CD4-positive, alpha-beta T cell treated with Interleukin-12 subunit alpha and Interleukin-12 subunit beta, for 1 hour (primary cell): ENCODE results near the gene DCTD.

Source experiments
- DNase-seq: peaks from one replicate; pipeline ENCODE4 v3.0.0-alpha.2; 2020

Gene DCTD

DNA sequence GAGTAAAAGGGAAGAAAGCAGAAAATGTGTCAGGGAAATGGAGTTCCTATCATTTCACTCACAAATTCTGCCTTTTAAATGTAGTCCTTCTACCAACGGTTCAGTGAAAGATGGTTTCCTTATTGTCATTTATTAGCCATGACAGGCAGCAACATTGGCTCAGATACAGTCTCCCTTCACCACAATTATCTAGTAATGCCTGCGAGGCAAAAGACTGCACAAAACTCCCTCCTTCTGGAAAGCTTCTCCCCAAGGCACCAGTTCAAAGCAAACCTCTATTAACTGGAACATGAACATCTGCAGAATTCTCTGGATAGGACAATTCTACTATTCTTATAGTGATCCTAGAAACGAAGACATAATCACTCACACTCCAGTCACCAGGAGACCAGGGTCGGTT is 28.3 kb downstream of the DCTD start:
- no peak for DNase-seq

DNA sequence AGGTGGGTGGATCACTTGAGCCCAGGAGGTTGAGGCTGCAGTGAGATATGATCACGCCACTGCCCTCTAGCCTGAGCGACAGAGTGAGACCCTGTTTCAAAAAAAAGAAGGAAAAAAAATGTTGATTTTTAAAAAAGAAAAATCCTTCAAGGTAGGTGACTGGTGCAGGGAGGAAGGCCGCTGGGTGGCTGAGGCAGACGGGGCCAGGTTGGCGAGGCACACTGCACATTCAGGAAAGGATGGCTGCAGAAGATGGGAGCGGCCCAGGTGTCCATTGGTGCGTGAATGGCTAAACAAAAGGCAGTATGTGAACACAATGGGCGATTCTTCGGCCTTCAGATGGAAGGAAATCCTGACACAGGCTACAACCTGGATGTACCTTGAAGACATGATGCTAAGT is 30.4 kb downstream of the DCTD start:
- no peak for DNase-seq

DNA sequence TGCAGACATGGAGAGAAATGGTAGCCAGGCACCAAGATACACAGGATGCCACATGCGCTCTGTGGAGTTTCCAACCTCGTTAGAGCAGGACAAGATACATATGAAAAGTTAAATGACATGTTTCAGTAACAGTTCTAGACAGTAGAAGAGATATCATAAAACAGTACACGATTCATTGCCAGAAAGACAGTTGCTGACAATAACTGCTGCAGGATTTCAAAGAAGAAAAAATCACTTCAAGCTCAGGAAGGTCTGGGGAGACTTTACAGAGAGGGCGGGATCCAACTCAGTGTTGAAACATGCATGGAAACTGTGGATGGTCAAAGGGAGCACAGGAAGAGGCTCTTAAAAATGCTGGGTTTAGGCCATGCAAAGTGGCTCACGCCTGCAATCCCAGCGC is 31.0 kb downstream of the DCTD start:
- DNase-seq = no peak

DNA sequence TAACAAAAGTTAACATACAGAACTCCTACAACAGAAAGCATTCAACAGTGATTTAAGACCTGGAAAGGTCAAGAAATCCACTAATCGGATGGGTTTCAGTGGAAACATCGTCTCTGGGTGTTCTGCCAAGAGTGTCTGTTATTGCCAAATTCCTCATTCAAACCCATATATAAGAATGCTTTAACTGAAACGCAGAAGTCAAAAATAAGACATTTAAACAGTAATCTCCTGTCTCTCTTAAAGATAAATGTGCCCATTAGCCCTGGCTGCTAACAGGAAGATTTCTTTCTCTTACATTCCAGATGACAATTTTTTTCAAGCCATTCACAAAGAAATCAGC is 31.5 kb downstream of the DCTD start:
- DNase-seq = no peak

DNA sequence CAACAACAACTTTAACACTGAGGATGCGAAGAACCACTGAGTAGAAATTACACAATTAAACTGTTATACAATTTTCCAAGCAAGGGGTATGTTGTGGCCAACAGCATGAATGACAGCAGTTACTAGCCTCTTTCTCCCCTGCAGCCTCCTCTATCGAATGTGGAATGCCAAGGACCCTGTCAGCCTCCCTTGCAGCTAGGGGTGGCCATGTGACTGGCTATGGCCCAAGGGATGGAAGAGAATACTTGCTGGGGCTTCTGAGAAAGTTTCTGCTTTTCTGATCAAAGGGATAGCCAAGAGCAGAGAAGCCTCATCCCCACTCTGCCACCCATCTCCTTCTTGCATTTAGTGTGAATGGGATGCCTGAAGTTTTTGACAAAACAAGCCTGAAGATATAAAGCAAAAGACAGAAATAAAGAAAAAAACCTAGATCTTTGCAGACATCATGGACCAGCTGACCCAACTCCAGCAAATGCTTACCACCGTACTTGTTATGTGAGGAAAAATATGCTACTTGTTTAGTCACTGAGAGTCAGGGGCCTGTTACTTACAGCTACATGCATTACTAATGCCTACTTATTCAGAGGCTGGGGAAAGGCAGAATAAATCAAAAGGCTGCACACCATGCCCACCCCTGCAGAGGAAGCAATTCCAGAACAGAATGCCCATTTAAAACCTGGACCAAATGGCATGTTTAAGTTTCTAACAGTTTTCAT is 32.0 kb downstream of the DCTD start:
- DNase-seq = no peak

DNA sequence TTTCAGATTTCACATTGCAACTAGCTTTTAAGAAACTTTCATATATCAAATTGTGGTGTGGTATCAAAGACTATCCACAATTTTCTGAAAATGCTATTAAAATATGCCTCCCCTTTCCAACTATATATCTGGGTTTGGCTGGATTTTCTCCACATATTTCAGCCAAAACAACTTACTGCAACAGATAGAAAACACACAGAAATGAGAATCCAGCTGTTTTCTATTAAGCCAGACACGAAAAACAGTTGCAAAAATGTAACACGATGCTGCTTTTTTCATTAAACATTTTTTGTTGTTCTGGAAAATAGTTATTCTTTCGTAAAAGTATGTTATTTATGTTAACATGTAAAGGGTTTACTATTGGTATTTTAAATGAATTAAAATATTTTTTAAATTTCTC is 33.1 kb downstream of the DCTD start:
- no peak for DNase-seq

DNA sequence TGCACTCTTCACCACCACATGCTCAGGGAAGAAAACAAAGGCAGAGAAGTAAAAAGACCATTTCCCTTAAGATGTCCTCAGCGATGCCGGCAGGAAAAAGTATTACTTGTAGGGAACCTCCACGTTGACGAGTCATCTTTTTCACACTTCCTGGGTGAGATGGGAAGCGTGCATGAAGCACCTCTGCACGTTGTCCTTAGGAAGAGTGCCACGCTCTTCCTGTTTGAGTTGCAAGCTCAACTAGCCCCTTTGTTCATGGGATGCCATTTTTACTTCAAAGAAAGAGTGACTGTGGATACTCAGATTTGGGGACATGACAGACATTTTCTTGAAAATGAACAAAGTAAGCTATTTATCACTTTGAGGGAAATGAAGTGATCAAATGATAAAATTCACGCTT is 33.8 kb downstream of the DCTD start:
- DNase-seq = no peak

DNA sequence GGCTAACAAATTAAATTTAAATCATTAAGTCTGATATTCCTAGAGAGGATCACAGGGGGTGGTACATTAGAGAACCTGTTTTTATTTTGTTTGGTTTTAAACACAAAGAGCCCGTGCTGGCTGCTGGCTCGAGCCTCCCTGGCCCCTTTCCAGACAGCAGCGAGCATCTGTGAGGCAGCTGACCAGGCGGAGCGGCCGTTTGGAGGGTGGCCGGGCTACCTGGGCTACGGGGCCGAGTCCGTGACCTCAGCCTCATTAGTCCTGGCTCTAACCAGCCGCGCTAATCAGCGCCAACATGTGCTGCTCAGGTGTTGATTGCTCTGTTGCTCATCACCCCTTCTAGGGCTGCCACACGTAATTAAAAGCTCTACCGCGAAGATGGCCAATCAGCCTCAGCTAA is 35.3 kb downstream of the DCTD start:
- DNase-seq = no peak

DNA sequence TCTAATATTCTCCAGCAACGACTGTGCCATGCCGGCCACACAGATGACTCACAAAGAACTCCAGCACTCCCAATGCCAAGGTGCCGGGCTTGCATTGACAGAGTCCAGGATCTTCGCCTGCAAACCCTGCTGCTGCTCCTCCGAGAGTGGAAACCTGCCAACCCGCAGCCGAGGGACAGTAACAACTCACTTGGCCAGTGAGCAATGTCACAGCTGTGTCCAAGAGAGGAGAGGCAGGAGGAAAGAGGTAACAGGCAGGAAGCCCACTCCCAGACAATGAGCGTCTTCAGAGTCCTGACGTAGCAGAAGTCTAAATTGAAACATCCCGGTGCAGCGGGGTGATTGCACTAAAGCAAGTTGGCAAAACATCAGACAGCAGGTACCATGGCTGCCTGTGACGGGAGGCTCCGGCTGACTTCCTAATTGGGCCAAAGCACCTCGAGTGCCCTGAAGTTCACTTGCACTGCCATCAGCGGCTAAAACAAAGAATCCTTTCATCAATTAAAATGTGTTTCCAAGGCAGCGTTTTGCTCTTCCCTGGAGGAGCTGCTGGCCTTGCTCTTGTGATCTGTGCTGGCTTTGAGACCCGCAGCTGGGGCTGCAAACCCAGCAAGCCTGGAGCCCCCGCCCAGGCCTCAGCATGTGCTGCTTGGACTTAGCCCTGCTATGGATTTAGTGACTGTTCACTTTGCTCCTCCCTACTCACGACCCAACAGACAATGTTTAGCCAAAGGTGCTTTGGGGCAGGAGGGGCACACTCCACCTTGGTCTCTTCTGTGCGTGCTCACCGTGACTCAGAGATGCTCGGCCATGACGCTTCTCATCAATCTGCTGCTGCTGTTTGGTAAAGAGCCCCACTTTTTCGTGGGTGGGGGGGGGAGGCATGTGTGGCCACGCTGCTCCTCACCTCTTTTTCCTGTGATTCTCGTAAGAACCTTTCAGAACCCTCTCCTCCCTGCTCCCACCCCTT is 36.5 kb downstream of the DCTD start:
- DNase-seq = no peak

DNA sequence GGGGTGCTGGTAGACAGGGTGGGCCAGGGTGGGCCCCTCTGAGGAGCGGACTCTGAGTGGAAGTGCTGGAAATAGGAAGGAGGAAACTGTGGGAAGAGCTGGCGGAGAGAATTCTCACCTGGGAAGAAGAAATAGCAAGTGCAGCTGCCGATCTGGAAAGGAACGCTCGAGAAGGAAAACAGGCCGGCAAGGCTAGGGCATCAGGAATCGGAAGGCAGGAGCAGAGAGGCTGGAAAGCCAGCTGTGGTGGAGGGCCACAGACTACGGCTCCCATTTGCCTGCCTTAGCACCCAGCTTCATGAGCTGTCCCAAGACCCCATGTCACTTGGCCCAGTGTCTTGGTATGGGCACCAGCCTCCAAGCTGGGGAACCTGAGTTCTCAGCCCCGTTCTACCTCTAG is 37.3 kb downstream of the DCTD start:
- no peak for DNase-seq

DNA sequence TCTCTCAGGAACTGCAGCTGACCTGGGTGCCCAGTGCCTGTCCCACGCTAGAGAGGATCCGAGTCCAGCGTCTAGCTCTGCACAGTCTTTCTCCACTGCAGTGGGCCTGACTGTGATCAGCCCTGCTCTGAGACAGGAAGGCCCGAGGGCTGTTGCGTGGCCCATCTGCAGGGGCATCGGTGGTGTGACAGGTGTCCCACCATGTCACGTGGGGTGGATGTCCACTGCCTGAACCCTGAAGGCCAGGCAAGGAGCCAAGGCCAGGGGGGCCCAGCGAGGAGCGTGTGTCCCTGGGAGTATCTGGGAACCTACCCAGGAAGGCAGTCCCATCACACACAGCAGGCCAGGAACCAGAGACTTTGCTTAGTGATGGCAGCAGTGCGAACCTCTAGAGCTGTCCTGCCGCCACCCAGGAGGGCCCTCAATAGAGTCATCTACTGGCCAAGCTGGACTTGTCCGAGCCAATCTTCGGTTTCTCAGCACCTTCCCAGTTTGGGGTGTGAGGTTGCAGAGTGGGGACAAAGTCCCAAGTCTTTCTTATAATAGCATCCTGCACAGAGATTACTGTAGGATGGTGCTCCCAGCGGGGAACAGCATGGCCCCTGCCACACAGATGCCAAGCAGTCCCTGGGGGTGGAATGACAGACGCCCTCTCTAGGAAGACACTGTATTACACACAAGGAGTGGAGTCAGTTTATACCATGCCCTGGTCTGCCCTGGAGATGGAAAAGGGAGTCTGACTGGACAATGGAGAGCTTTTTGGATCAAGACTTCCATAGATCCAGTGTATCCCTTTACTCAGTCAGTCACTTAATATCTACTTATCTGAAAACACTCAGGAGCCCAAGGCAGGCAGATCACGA is 38.3 kb downstream of the DCTD start:
- DNase-seq = no peak

DNA sequence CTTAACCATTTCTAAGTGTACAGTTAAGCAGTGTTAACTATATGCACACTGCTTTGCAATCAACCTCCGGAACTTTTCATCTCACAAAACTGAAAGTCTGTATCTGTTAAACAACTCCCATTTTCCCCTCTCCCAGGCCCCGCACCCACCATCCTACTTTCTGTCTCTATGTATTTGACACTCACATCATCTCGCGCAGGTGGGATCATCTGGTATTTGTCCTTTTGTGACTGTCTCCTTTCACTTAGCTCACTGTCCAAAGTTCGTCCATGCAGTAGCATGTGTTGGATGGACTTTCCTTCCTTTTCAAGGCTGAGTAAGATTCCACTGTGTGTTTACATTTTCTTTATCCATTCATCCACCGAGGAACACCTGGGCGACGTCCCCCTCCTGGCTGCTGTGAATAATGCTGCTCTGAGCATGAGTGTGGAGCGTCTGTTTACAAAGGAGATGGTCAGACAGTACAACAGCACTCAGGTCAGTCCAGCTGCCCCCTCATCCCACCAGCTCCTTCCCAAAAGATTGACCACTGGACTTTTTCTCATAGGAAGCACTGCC is 39.8 kb downstream of the DCTD start:
- DNase-seq = no peak

DNA sequence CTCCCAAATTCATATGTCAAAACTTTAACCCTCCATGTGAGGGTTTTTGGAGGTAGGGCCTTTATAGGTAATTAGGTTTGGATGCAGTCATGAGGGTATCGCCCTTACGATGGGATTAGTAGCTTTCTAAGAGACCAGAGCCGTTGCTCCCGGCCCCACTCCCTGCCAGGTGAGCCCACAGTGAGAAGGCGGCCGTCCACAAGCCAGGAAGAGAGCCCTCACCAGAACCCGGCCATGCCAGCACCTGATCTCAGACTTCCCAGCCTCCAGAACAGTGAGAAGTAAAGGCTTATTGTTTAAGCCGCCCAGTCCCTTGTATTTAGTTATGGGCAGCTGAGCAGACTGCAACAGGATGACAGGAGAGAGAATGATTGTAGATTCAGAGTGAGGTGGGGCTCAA is 40.8 kb downstream of the DCTD start:
- no peak for DNase-seq

DNA sequence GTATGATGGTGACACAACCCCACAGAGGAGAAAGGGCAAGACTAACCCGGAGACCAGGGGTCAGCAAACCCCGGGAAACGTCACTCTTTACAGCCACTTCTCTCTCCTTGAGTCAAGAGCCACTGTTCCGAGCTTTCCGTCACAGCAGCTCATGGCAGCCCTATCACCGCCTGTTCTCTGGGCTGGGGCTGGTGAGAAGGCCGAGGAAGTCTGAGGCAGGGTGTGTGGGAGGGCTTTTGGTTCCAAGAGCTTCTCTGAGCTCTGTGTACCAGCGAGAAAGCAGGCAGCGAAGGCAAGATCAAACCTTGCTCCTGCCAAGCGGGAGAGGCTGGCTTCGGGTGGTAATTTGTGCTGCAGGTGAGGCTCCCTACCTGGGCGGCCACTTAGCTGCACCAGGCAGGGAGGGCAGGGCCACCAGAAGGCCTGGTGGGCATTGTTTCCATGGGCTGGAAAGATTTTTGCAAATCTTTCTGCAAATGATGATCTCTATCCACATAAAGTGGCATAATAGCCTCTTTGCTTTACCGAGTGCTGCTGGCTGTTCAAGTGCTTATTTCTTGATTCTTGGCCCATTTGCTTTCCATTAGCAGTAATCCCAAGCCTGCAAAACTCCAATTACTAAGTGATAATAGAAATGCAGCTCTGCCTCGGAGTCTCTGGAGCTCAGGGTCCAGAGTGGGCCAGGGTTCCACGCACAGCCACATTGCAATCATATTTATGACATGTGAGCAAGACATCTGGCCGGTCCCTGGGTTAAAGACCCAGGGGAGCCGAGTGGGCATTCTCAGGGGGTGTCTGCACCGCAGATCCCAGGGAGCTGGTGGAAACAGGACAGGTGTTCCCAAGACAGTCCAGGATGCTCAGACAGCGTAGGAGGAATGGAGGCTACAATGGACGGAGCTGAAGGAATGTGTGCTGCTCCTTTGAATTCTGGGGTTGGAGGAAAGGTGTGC is 41.5 kb downstream of the DCTD start:
- DNase-seq = no peak

DNA sequence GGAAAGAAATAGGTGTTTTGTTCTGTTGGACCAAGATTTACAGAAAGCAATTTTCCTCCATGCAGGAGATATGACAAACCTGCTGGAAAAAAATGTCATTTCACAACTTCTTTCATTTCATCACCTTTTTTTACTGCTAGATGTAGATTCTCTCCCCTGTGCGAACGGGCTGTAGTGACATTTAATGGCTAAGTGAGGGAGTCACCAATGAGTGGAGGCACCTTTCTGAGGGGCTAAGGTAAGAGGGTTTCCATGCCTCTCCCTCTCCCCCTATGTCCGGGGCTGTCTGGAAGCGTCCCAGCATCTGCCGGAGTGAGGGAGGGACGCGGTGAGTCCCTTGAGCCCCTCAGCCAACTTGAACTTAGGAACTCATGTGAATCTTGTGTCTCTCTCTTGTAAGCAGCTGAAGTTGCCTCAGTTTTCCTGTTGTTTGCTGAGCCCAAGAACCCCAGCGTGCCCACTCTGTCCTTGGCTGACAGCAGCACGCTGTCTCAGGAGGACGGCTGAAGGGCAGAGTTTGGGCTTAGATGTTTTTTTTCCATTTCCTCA is 42.3 kb downstream of the DCTD start:
- DNase-seq = no peak

DNA sequence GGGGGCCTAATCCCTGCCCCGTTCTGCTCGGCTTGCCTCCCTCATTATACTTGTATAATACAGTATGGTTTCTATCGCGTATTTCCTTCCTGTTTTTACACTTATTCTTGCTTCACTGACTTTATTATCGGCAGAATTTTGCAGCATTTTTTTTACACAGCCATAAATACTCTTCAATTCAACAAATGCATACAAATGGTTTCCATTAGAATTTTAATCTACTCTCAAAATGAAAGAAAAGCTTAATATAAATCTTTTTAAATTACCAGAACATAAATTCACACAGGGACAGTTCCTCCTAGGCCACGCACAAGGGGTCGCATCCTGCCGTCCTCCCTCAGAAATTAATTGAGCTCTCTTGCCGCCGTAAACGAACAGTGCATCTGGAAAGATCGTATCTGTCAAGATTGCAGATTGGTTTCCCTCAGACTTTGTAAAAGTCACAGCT is 42.9 kb downstream of the DCTD start:
- DNase-seq = no peak

DNA sequence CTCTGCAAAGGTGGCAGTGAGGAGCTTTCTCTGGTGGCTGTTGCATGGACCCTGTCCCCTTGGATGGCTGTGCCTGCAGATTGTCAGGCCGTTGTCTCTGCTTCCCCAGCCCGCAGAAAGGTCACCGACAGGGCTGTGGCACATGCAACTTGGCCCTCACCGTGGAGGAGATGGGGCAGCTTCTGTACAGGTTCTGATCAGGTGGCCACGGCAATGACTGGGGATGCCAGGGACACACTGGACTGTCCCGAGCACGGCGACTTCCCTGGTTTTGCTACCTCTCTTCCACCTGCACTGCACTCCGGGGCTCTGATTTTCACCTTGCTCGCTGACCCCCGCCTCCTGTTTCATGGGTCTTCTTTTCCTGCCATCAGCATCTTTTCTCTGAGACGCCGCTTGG is 43.5 kb downstream of the DCTD start:
- DNase-seq = no peak

DNA sequence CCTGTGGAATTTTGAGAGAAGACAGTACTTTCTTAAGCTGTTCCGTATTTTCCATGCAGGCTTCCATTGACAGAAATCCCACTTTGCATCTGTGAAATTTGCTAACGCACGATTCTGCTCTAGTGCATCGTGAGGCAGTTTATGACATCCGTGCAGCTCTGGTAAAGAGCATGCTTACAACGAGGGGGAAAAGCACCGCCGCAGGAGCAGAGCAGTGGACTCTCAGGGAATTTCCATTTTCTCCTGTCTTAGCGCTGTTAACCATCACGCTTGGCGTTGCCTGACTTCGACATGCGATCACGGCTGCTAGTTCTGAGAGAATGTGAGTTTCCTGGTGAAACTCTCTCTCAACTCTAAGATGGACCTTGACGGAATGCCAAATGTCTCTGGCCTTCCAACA is 43.9 kb downstream of the DCTD start:
- no peak for DNase-seq

DNA sequence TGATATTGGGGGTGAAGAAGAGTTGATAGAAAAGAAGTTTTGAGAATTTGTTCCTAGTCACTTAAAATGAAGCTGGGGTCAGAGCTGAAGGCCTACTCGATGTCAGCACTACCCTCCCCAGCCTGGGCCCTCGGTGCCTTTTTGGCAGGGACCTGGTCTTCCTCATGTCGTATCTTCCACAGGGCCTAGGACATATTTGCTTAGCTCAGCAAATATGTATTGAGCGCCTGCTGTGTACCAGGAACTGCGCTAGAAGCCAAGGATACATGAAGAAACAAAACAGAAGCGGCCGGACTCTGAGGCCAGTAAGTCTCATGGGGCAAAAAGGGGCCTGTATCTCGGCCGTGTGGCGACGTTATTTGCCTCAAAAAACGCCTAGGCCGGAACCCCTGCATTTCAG is 44.3 kb downstream of the DCTD start:
- no peak for DNase-seq

DNA sequence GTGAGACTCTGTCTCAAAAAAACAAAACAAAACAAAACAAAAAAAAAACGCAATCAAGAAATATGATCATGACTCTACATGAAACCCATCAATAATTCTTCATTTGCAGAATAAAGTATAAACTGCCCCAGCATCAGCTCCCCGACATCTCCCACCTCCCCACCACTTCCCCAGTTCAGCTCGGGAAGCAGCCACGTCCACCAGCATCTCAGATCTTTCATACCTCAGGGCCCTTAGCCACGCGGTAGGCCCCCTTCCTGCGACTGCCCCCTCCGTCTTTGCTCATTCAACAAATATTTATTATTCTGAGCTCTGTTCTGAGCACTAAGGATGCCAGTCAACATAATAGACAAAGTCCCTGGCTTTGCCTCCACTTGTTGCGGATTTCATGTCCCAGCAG is 45.6 kb downstream of the DCTD start:
- no peak for DNase-seq

DNA sequence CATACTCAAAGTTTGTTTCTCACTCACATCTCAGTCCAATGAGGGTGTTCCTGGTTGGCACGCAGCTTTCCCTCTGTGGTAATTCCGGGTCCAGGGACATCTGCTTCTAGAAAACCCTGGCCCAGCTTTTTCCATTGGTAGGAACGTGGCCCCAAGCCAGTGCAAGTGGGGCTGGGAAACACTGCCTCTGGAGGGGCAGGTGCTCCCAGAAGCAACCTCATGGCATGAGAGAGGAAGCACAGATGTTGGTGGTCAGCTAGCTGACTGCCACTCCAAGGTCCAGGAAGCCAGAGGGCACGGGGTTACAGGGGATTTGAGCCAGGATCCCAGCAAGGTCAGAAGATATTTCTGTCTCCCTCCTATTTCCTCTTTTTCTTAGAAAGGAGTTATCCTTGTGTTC is 47.5 kb downstream of the DCTD start:
- DNase-seq = no peak

DNA sequence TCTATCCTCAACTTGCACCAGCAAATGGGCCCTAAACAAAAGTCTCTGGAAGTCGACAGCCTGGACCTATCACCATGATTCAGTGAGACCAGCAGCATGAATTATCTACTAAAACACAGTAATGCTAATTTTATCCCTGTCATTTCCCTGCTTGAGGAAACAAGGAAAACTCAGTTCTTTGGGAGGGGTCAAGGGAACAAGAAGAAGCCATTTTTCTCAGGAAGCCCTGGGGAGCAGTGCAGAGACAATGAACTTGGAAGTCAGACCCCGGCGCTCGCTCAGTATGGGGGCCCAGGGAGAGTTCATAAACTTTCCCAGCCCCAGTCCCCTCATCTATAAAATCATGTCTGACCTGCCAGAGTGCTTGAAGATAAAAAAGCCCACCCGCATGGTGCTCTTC is 50.4 kb downstream of the DCTD start:
- DNase-seq = no peak
